Measurements from ENCODE around the gene HILPDA.

GRCh38 chr7:128459394-128459878 lies 3.8 kb downstream of the HILPDA start:
- TF ChIP-seq CTCF (IDR thresholded peaks at IDR 0.05) (peak; percentile 55 to 84 (median 65)), POLR2AphosphoS5 (IDR thresholded peaks at IDR 0.05; ENCODE audit: insufficient read depth in 1 of 2, low read depth in 1 of 2) (no peak)
